MCF 10A (cell line): ENCODE measurements around the gene GGPS1. TPM values are rescaled to one million over a fixed set of nuclear protein-coding genes. Genes with fewer than 3 reads are reported as not detected.
"Not testable (repeated sequence)": the region's sequence is repeated elsewhere in the genome, so short reads cannot be mapped to it uniquely, and the experiment has no call there.

Source experiments
- BruUV-seq: library from RNA; stranded (reverse); fragments of 400-500 nt; replicated peaks from 2 replicates; lab custom pipeline; 2021; lab: Mats Ljungman, UMichigan
- CTCF ChIA-PET: fragments of 300-600 bp; sonication (Branson Sonifier 250); formaldehyde crosslinking; extraction: SDS; loops from one replicate; lab custom pipeline; 2021; ENCODE audit warnings: antibody characterized with exemption, inconsistent platforms; lab: Yijun Ruan, JAX
- POLR2A ChIA-PET: fragments of 300-600, 350-650 bp; sonication (Branson Sonifier 250); formaldehyde crosslinking; extraction: SDS; loops from one replicate; lab custom pipeline; 2020; ENCODE audit warnings: antibody characterized with exemption, inconsistent platforms; lab: Yijun Ruan, JAX
- DNase-seq: peaks from one replicate; pipeline ENCODE4 v3.0.0-alpha.2; 2018; ENCODE audit not compliant: unreplicated experiment
- H3K27ac Mint-ChIP-seq: one replicate; pipeline ENCODE4 v1.8.0; 2022; ENCODE audit warnings: mild to moderate bottlenecking, low read depth, mixed read lengths; ENCODE audit not compliant: unreplicated experiment
- H3K27me3 Mint-ChIP-seq: one replicate; pipeline ENCODE4 v1.8.0; 2022; ENCODE audit warnings: mixed read lengths; ENCODE audit not compliant: insufficient read depth, unreplicated experiment
- H3K36me3 Mint-ChIP-seq: one replicate; pipeline ENCODE4 v1.8.0; 2022; ENCODE audit warnings: mild to moderate bottlenecking, moderate library complexity, mixed read lengths; ENCODE audit not compliant: insufficient read depth, unreplicated experiment
- H3K4me1 Mint-ChIP-seq: one replicate; pipeline ENCODE4 v1.8.0; 2022; ENCODE audit warnings: mixed read lengths; ENCODE audit not compliant: insufficient read depth, unreplicated experiment
- H3K4me3 Mint-ChIP-seq: one replicate; pipeline ENCODE4 v1.8.0; 2022; ENCODE audit warnings: mild to moderate bottlenecking, moderate library complexity, mixed read lengths; ENCODE audit not compliant: unreplicated experiment
- H3K9me3 Mint-ChIP-seq: one replicate; pipeline ENCODE4 v1.8.0; 2022; ENCODE audit warnings: mixed read lengths; ENCODE audit not compliant: unreplicated experiment
- CTCF ChIP-seq: fragments of 200-600 bp; IDR thresholded peaks from one replicate; pipeline ENCODE4 v1.8.0; 2022; ENCODE audit warnings: antibody characterized with exemption, mild to moderate bottlenecking; ENCODE audit not compliant: unreplicated experiment
- intact Hi-C: fragments of 100-400 bp; cut with micrococcal nuclease; formaldehyde crosslinking; loops from 2 replicates; pipeline ENCODE4 v1.14.1; 2022
- total RNA-seq: library from RNA; stranded (reverse); gene quantifications from 2 replicates; pipeline ENCODE4 v1.2.3, GENCODE V29; 2022

Gene GGPS1
- total RNA-seq, 1 experiment from 2014 or later = 74.8 TPM

- intact Hi-C loops = no loop called here
- POLR2A ChIA-PET = interaction anchor here (0.6 to 1.9 kb wide), 4 partner anchors 12 to 191 kb away, joined by 3 to 6 read pairs (median 5); partner anchors contain the start of genes RBM34 and TBCE
Measured at GRCh38 chr1:235351898-235352297, 23.5 kb downstream of the GGPS1 start.

GRCh38 chr1:235357485-235358373 lies 29.4 kb downstream of the GGPS1 start:
- DNase-seq = no peak
- Mint-ChIP-seq H3K4me1 (no peaks in the 10 kb centered on the region), H3K36me3 (no peaks in the 10 kb centered on the region), H3K9me3 (no peaks in the 10 kb centered on the region), H3K27ac (no peak overlapping the region), H3K27me3 (no peaks in the 10 kb centered on the region), H3K4me3 (no peak overlapping the region)
- no TSS peak for BruUV-seq
- POLR2A ChIA-PET = interaction anchor here (0.7 to 1.2 kb wide), 4 partner anchors 10 to 17 kb away, joined by 3 to 13 read pairs (median 4); partner anchors contain the start of gene TBCE
- intact Hi-C loops = no loop called here
- CTCF ChIA-PET = interaction anchor here (0.7 to 1.7 kb wide), 7 partner anchors 23 to 370 kb away, joined by 3 to 7 read pairs (median 4); no protein-coding TSS in a partner anchor
- TF ChIP-seq CTCF = no peak

More at GRCh38 chr1:235351898-235352297, 23.5 kb downstream of the GGPS1 start:
- no peak for DNase-seq
- no peak overlapping the region for H3K4me3 Mint-ChIP-seq
- no peak overlapping the region for H3K27ac Mint-ChIP-seq
- BruUV-seq = no TSS peak
- H3K27me3 Mint-ChIP-seq = no peaks in the 10 kb centered on the region
- CTCF ChIA-PET = no interaction called here
- no peaks in the 10 kb centered on the region for H3K9me3 Mint-ChIP-seq
- no peak for TF ChIP-seq CTCF
- peaks cover 3% of the 10 kb centered on the region for H3K36me3 Mint-ChIP-seq
- H3K4me1 Mint-ChIP-seq = no peaks in the 10 kb centered on the region

- DNase-seq = no peak
- no peak for TF ChIP-seq CTCF
- Mint-ChIP-seq H3K4me3 (no peak overlapping the region), H3K9me3 (no peaks in the 10 kb centered on the region), H3K27ac (no peak overlapping the region), H3K4me1 (no peaks in the 10 kb centered on the region), H3K36me3 (no peaks in the 10 kb centered on the region), H3K27me3 (no peaks in the 10 kb centered on the region)
- ChIA-PET CTCF (interaction anchor here (0.6 to 1.5 kb wide), 5 partner anchors 17 to 107 kb away, joined by 3 to 7 read pairs (median 4); no protein-coding TSS in a partner anchor), POLR2A (interaction anchor here (0.6 to 1.2 kb wide), 3 partner anchors 9 to 108 kb away, joined by 3 to 13 read pairs (median 3); partner anchors contain the start of gene TBCE)
- no TSS peak for BruUV-seq
- intact Hi-C loops = no loop called here
Measured at GRCh38 chr1:235358899-235359298, 30.5 kb downstream of the GGPS1 start.

GRCh38 chr1:235364189-235364588 lies 35.8 kb downstream of the GGPS1 start:
- intact Hi-C loops, H3K4me3 Mint-ChIP-seq, H3K27me3 Mint-ChIP-seq, H3K36me3 Mint-ChIP-seq, BruUV-seq, H3K9me3 Mint-ChIP-seq, DNase-seq, H3K27ac Mint-ChIP-seq: not testable (repeated sequence)
- H3K4me1 Mint-ChIP-seq = peaks cover 21% of the 10 kb centered on the region
- ChIA-PET CTCF (interaction anchor here (0.6 to 3.7 kb wide), 5 partner anchors 16 to 63 kb away, joined by 3 to 18 read pairs (median 3); no protein-coding TSS in a partner anchor), POLR2A (interaction anchor here (1.1 to 7.8 kb wide), 6 partner anchors 11 to 34 kb away, joined by 3 to 156 read pairs (median 4); partner anchors contain the start of genes ARID4B and GGPS1)
